GM19324 (cell line): ENCODE results near the gene ANKRD33B.
"Not testable (repeated sequence)": the region's sequence is repeated elsewhere in the genome, so short reads cannot be mapped to it uniquely, and the experiment has no call there.

ENCODE experiments used
- ATAC-seq: cut with Tn5 transposase; IDR thresholded peaks from one replicate; pipeline ENCODE4 v1.9.1; 2021; ENCODE audit warnings: mild to moderate bottlenecking, moderate library complexity; ENCODE audit not compliant: unreplicated experiment, low FRiP score

ANKRD33B gene

GRCh38 chr5:10556289-10556807 is 7.5 kb upstream of the ANKRD33B start:
- ATAC-seq = no peak

- ATAC-seq = no peak
These were observed 6.8 kb upstream of the ANKRD33B start for GRCh38 chr5:10556893-10557746.

- no peak for ATAC-seq
These were observed 4.7 kb upstream of the ANKRD33B start for GRCh38 chr5:10559151-10559550.

- ATAC-seq = no peak
These were observed 4.0 kb upstream of the ANKRD33B start for GRCh38 chr5:10559871-10560270.

- no peak for ATAC-seq
These were observed 1.4 kb upstream of the ANKRD33B start for GRCh38 chr5:10562201-10563109.

GRCh38 chr5:10563110-10563944 is 543 bp upstream of the ANKRD33B start:
- peak; percentile 29 for ATAC-seq

GRCh38 chr5:10564838-10565784 is 1.2 kb downstream of the ANKRD33B start:
- peak; percentile 0 for ATAC-seq

GRCh38 chr5:10565785-10566542 is 2.1 kb downstream of the ANKRD33B start:
- no peak for ATAC-seq

- ATAC-seq = no peak
These were observed 2.7 kb downstream of the ANKRD33B start for GRCh38 chr5:10566543-10567068.

- no peak for ATAC-seq
These were observed 3.3 kb downstream of the ANKRD33B start for GRCh38 chr5:10567121-10567591.

- no peak for ATAC-seq
These were observed 4.0 kb downstream of the ANKRD33B start for GRCh38 chr5:10567781-10568321.

- ATAC-seq = not testable (repeated sequence)
These were observed 6.7 kb downstream of the ANKRD33B start for GRCh38 chr5:10570540-10570939.

- ATAC-seq = no peak
These were observed 8.6 kb downstream of the ANKRD33B start for GRCh38 chr5:10572451-10572850.

- ATAC-seq = no peak
These were observed 9.7 kb downstream of the ANKRD33B start for GRCh38 chr5:10573487-10574145.

GRCh38 chr5:10574879-10575278 is 11.0 kb downstream of the ANKRD33B start:
- ATAC-seq = not testable (repeated sequence)

- no peak for ATAC-seq
These were observed 12.4 kb downstream of the ANKRD33B start for GRCh38 chr5:10576121-10576789.

- ATAC-seq = no peak
These were observed 12.9 kb downstream of the ANKRD33B start for GRCh38 chr5:10576790-10577189.
